Esophagus muscularis mucosa (tissue), 4 donors: ENCODE results near the gene CMYA5.
"Not testable (repeated sequence)": the region's sequence is repeated elsewhere in the genome, so short reads cannot be mapped to it uniquely, and the experiment has no call there.

Source experiments
- CTCF ChIP-seq, 3 experiments: fragments of 200-600 bp in 2 of 3; fragments of 450-650 bp in 1 of 3; sonication (generic) in 2 of 3; IDR thresholded peaks; one replicate each; pipeline ENCODE4 v1.5.1; 2017 to 2019; ENCODE audit warnings: antibody characterized with exemption in 3 of 3, mild to moderate bottlenecking in 2 of 3, moderate library complexity in 1 of 3
- EP300 ChIP-seq: sonication (generic); formaldehyde crosslinking; IDR thresholded peaks from one replicate; pipeline ENCODE4 v1.6.1; 2017; ENCODE audit warnings: antibody characterized with exemption
- POLR2A ChIP-seq: fragments of 450-650 bp; IDR thresholded peaks from one replicate; pipeline ENCODE4 v1.6.1; 2017; ENCODE audit warnings: antibody characterized with exemption, moderate library complexity, mild to moderate bottlenecking, low read depth

- not testable (repeated sequence) for TF ChIP-seq CTCF (IDR thresholded peaks at IDR 0.05); EP300; POLR2A
These were observed 16.7 kb downstream of the CMYA5 start for GRCh38 chr5:79706317-79706716.
